Right lobe of liver (tissue), 6 donors: ENCODE data around the gene FMNL2. TPM values are rescaled to one million over a fixed set of nuclear protein-coding genes. Genes with fewer than 3 reads are reported as not detected.

Experiments used
- ATAC-seq, 4 donors: fragments of 200-7000 bp; cut with Tn5 transposase; one replicate each; pipeline ENCODE4 v1.9.1; 2020; ENCODE audit warnings: mild to moderate bottlenecking in 4 of 4, moderate library complexity in 4 of 4
- DNase-seq, 3 donors: peaks; one replicate each; pipeline ENCODE4 v3.0.0-alpha.2; 2020
- H3K27ac ChIP-seq, 3 donors: fragments of 200-600 bp; one replicate each; pipeline ENCODE4 v1.8.0; 2022
- H3K27me3 ChIP-seq, 2 donors: fragments of 200-600 bp; one replicate each; pipeline ENCODE4 v1.8.0; 2022
- H3K36me3 ChIP-seq, 4 donors: fragments of 200-600 bp; sonication (generic) in 1 of 4; one replicate each; pipeline versions ENCODE4 v1.5.1 to v1.8.0; 2017 to 2022; ENCODE audit warnings: control low read depth in 1 of 4
- H3K4me1 ChIP-seq, 4 donors: fragments of 200-600 bp; sonication (generic) in 1 of 4; one replicate each; pipeline versions ENCODE4 v1.5.1 to v1.8.0; 2017 to 2022; ENCODE audit warnings: control low read depth in 1 of 4
- H3K4me3 ChIP-seq, 3 donors: fragments of 200-600 bp; one replicate each; pipeline ENCODE4 v1.8.0; 2022
- H3K9me3 ChIP-seq, 4 donors: fragments of 200-600 bp; sonication (generic) in 1 of 4; one replicate each; pipeline versions ENCODE4 v1.5.1 to v1.8.0; 2017 to 2022; ENCODE audit warnings: control low read depth in 1 of 4
- CTCF ChIP-seq, 4 donors: fragments of 200-600 bp in 3 of 4; fragments of 450-650 bp in 1 of 4; IDR thresholded peaks; one replicate each; pipeline versions ENCODE4 v1.5.1 to v1.8.0; 2016 to 2022; ENCODE audit warnings: antibody characterized with exemption in 4 of 4, mild to moderate bottlenecking in 2 of 4
- POLR2A ChIP-seq: fragments of 450-650 bp; IDR thresholded peaks from one replicate; pipeline ENCODE4 v1.6.1; 2017; ENCODE audit warnings: antibody characterized with exemption, mild to moderate bottlenecking
- WGBS: methylation state at CpG from one replicate; pipeline ENCODE4 v1.1.6; 2018; ENCODE audit warnings: low coverage, low lambda C conversion rate; ENCODE audit not compliant: insufficient coverage; ENCODE audit errors: missing lambda C conversion rate; 5-methylcytosine and 5-hydroxymethylcytosine counted together
- intact Hi-C, 2 donors: fragments of 100-400 bp; cut with DNase I; formaldehyde crosslinking; loops; one replicate each; pipeline versions ENCODE4 v1.11.2 to v1.14.1; 2022
- total RNA-seq, 6 experiments: library from RNA; depleted of rRNA in 2 of 6; stranded (reverse); fragments of >200 nt in 2 of 6; fragmentation: NEBNext Ultra II Directional in 3 of 6; extraction: Animal tissue kit (Norgen Biotek cat#: 25700) in 3 of 6; gene quantifications; one replicate each; pipeline versions ENCODE4 v1.1.0 to v1.2.4, GENCODE V29; 2016 to 2023
- donor health status: DM: no; HTN: yes; CAD: no.
- donor health status: DM: no; HTN: no; CAD: no.
- donor health status: DM: no; HTN: no; CAD: no.
- donor health status: DM: no; HTN: yes; CAD: no.
- donor health status: DM: no; HTN: yes; CAD: no.

Gene FMNL2
- total RNA-seq, 6 experiments from 2014 or later = 3.5 to 12.1 (median 7.1) TPM

DNA sequence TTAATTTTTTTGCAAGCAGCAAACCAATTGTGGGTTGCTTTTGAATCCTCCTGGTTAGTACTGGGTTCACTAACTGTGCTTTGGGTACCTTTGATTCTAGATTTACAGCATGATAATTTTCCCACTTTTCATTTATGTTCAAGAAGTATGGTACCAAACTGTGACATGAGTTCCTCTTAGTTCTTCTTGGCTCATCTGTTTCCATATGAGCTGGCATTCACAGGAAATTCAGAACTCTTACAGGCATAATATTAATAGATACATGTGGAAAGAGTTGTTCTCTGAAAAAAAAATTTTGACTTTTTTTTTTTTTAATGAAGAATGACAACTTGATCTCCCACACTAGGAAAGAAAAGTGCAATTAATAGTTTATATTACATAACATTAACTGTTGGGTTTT lies 59.4 kb downstream of the FMNL2 start:
- ATAC-seq = no peak
- no peaks in the 10 kb centered on the region for H3K36me3 ChIP-seq

DNA sequence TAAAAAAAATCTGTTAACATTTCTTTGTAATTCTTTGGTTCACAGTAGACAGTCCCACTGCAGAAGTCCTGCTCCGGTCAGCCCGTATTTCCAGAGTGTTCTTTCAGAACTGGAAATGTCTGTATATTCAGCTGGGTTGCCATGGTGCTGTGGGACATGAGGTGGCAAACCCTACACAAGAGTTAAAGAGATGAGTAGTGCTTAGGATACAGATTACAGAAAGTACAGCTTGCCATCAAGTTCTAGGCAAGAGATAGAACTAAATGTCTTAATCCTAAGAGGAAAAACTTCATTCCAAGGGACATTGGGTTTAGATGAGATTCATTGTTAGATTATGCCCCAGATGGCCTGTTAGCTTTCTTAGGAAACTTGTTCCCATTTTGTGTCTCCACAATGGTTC lies 60.1 kb downstream of the FMNL2 start:
- intact Hi-C loops = no loop called here
- WGBS = 79% methylated on average over 2 of the region's 2 CpGs
- ATAC-seq = no peak
- no peak overlapping the region for H3K4me3 ChIP-seq
- no peak for DNase-seq
- H3K36me3 ChIP-seq = no peaks in the 10 kb centered on the region
- H3K27ac ChIP-seq = no peak overlapping the region
- no peaks in the 10 kb centered on the region for H3K9me3 ChIP-seq
- TF ChIP-seq CTCF (IDR thresholded peaks at IDR 0.05) = no peak
- no peak for TF ChIP-seq POLR2A
- H3K27me3 ChIP-seq = no peaks in the 10 kb centered on the region
- H3K4me1 ChIP-seq = no peaks in the 10 kb centered on the region

More for the DNA sequence above, 59.4 kb downstream of the FMNL2 start:
- DNase-seq = no peak
- Histone ChIP-seq H3K9me3 (no peaks in the 10 kb centered on the region), H3K4me1 (no peaks in the 10 kb centered on the region), H3K4me3 (no peak overlapping the region), H3K27ac (no peak overlapping the region), H3K27me3 (no peaks in the 10 kb centered on the region)
- intact Hi-C loops = no loop called here
- no peak for TF ChIP-seq CTCF (IDR thresholded peaks at IDR 0.05)
- TF ChIP-seq POLR2A = no peak

DNA sequence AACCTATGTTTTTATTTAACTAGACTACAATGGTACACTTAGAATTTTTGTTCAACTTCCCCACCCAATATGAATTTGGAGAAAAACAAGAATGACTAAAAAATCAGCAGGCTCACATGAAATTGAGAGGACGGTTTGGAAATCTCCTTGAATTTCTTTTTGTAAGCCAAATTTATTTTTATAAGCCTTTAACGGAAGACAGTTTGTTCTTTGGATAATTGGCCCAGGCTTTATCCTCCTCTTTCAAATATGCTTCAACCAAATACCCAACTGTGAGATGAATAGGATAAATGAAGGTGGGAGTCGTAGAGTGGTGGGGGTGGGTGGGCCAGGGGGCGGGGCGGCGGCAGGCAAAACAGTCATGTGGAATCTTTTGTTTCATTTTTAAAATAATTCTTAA lies 60.6 kb downstream of the FMNL2 start:
- TF ChIP-seq POLR2A (no peak), CTCF (IDR thresholded peaks at IDR 0.05) (no peak)
- H3K27me3 ChIP-seq = no peaks in the 10 kb centered on the region
- no peak overlapping the region for H3K4me3 ChIP-seq
- no peak for ATAC-seq
- no peak overlapping the region for H3K27ac ChIP-seq
- H3K4me1 ChIP-seq = no peaks in the 10 kb centered on the region
- no peaks in the 10 kb centered on the region for H3K9me3 ChIP-seq
- 56% methylated on average over 6 of the region's 6 CpGs for WGBS
- intact Hi-C loops = no loop called here
- no peaks in the 10 kb centered on the region for H3K36me3 ChIP-seq
- DNase-seq = no peak

DNA sequence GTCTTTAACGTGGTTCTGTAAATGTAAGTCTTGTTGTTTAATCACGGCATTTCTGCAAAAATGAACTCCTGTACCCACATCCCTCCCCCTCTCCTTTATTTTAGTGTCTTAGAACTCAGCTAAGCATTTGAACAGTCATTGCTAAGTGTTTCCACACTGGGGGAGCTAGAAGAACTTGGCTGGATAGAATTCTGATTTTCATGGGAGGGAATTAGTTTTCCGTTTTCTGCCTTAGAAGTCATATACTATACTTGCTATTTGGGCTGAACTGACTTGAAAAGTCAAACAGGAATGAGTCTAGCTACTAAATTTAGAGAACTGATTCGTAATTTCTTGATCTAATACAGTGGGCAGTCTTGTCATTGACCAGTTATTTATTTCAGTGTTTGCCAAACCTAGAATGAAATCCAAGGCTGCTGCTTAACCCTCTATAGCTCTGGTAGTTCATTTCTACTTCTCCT lies 61.1 kb downstream of the FMNL2 start:
- intact Hi-C loops = no loop called here
- DNase-seq (no peak), ATAC-seq (no peak)
- no peaks in the 10 kb centered on the region for H3K36me3 ChIP-seq
- no peaks in the 10 kb centered on the region for H3K27me3 ChIP-seq
- no peaks in the 10 kb centered on the region for H3K9me3 ChIP-seq
- H3K4me1 ChIP-seq = no peaks in the 10 kb centered on the region
- no peak for TF ChIP-seq CTCF (IDR thresholded peaks at IDR 0.05)
- no peak for TF ChIP-seq POLR2A
- H3K27ac ChIP-seq = no peak overlapping the region
- no peak overlapping the region for H3K4me3 ChIP-seq
- WGBS = 55% methylated on average over 4 of the region's 4 CpGs

DNA sequence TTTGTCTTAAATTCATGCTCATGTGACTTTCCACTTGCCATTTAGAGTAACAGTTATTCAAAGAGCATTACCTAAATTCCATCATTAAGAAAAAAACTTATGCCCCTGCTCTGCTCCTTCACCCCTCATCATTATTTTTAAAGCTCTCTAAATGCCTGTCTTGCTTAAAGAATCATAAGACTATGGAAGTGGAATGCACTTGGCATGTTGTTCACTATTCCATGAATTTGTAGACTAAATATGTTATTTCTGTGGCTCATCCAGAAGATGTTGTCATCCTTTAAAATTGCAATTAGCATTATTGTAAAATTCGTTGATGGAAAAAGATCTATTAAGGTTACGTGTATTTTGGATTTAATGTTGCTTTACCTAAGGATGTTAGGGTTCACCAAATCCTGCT lies 61.8 kb downstream of the FMNL2 start:
- DNase-seq (no peak), ATAC-seq (no peak)
- intact Hi-C loops = no loop called here
- WGBS = 54% methylated on average over 2 of the region's 2 CpGs
- Histone ChIP-seq H3K4me1 (no peaks in the 10 kb centered on the region), H3K27ac (no peak overlapping the region), H3K9me3 (no peaks in the 10 kb centered on the region), H3K36me3 (no peaks in the 10 kb centered on the region), H3K4me3 (no peak overlapping the region), H3K27me3 (no peaks in the 10 kb centered on the region)
- no peak for TF ChIP-seq POLR2A
- no peak for TF ChIP-seq CTCF (IDR thresholded peaks at IDR 0.05)
